GM21576 (cell line): ENCODE results near the gene C17orf100.
"Not testable (repeated sequence)": the region's sequence is repeated elsewhere in the genome, so short reads cannot be mapped to it uniquely, and the experiment has no call there.

Source experiments
- ATAC-seq: cut with Tn5 transposase; IDR thresholded peaks from one replicate; pipeline ENCODE4 v1.9.1; 2021; ENCODE audit warnings: mild to moderate bottlenecking, moderate library complexity; ENCODE audit not compliant: unreplicated experiment

C17orf100 gene

GRCh38 chr17:6688944-6689343 lies 37.4 kb downstream of the C17orf100 start:
- ATAC-seq, result no peak

- ATAC-seq, result no peak
These were observed 39.1 kb downstream of the C17orf100 start for GRCh38 chr17:6690641-6691040.

DNA sequence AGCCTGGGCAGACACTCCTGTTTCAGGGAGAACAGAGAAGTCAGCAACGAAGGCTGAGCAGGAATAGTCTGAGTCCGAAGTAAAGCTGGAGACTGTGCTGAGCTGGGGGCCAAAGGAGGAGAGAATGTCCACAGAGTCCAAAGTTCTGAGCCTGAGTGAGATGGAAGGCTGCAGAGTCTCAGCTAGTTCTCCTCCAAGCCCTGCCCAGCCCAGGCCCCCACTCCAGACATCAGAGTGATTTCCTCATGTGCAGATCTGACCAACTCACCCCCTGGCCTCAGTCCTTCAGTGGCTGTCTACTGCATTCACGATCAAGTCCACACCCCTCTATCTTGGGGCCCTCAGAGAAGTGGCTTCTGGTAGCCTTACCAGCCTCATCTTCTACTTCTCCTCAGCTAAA lies 40.0 kb downstream of the C17orf100 start:
- no peak for ATAC-seq

DNA sequence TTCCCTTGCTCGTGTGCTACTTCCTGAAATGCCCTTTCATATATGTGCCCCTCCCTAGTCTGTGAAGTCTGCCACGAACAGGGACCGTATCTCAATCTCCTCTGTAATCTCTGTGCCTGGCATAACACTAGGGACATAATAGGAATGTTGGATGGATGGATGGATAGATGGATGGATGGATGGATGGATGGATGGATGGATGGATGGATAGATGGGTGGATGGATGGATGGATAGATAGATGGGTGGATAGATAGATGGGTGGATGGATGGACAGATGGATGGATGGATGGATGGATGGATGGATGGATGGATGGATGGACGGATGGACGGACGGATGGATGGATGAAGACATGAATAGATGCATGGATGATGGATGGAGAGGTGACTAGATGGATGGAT lies 40.4 kb downstream of the C17orf100 start:
- not testable (repeated sequence) for ATAC-seq

GRCh38 chr17:6695051-6695450 lies 43.5 kb downstream of the C17orf100 start:
- ATAC-seq, result no peak

GRCh38 chr17:6695565-6695964 lies 44.0 kb downstream of the C17orf100 start:
- ATAC-seq, result no peak

DNA sequence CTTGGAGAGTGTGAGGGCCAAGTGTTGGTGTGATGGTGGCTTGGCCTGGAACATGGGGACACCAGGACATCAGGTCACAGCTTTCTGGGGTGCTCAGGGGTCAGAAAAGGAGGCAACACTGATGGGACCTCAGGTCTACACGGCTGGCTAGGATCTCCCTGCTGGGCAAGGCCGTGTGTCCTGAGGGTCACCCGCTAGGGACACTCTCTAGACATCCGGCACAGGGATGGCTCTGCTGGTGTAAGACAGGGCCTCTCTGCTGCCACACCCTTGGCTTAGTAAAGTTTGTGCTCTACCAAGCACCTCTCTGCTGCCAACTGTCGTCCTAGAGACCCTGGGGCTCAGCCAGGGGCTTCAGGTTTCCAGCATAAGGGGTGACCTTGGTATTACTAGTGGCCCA lies 45.3 kb downstream of the C17orf100 start:
- ATAC-seq, result no peak

- no peak for ATAC-seq
These were observed 46.4 kb downstream of the C17orf100 start for GRCh38 chr17:6698004-6698403.

DNA sequence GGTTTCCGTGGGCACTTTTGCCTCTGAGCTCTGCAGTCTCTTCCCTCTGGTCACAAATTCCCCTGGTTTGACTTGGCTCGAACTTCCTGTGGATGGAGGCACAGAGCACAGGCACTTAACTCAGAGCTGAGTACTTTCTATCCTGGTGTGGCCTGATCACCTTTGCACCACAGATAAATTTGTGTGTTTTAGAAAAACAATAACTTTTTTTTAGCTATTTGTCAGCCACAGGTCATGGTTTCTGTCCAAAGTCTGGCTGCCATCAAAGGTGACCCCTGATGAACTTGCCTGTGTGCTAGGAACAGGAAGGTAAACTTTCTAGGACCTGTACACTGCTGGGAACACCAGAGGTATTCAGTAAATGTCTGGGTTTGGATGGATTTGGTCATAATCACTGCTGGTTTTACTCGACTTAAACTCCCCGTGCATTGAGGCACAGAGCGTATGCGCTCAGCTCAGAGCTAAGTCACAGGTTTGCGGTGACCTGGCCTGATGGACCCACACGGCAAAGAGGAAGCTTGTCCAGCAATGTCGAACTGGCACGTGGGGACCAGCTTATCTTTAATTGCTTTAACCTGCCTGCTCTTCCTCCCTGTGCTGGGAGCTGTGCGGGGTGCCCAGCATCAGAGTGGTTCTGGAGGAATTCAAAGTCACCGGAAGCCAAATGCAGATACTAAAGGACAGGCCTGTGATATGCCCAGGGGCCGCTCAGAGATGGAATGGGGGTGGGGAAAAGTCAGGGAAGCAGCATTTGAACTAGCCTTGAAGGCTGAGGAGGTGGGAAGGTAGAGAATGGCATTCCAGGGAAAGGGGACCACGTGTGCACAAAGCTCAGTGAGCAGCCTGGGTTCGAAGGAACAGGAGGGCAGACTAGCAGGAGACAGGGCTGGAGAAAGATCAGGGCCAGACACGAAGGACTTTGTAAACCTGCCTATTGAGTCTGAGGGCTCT lies 48.7 kb downstream of the C17orf100 start:
- no peak for ATAC-seq

GRCh38 chr17:6700948-6701307 lies 49.4 kb downstream of the C17orf100 start:
- no peak for ATAC-seq

GRCh38 chr17:6701719-6702118 lies 50.2 kb downstream of the C17orf100 start:
- ATAC-seq, result no peak

DNA sequence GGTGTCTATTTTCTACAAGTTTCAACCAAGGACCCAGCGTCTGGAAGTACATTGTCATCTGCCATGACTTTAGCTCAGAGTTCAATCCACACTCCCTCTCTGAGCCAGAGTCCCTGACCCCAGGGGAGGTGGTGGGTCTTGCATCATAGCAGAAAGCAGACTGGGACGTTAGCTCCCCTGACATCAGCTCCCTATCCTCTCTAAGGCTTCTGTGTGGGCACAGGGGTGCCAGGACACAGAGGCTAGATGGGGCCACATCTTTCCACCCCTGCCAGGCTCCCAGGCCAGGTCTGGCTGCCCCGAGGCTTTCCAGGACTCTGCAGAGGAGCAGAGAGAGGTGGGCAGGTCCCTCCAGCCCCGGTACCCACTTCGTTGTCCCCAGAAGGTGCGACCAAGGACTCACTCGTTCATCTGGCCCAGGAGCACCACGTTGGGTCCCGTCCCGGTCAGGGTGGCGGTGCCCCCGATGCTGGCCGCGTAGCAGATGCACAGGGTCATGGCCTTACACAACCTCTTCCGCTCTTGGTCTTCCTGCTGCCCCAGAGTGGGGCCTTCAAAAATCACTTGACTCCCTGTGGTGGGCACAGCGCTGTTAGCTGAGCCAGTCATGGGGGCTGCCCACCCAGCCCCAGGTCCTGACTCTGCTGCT lies 51.1 kb downstream of the C17orf100 start:
- ATAC-seq, result no peak
